ENCODE measurements around the gene TLCD3B. TPM values are rescaled to one million over a fixed set of nuclear protein-coding genes. Genes with fewer than 3 reads are reported as not detected.

Gene TLCD3B
- total RNA-seq, 1 experiment from 2014 or later, result 20.9 TPM

DNA sequence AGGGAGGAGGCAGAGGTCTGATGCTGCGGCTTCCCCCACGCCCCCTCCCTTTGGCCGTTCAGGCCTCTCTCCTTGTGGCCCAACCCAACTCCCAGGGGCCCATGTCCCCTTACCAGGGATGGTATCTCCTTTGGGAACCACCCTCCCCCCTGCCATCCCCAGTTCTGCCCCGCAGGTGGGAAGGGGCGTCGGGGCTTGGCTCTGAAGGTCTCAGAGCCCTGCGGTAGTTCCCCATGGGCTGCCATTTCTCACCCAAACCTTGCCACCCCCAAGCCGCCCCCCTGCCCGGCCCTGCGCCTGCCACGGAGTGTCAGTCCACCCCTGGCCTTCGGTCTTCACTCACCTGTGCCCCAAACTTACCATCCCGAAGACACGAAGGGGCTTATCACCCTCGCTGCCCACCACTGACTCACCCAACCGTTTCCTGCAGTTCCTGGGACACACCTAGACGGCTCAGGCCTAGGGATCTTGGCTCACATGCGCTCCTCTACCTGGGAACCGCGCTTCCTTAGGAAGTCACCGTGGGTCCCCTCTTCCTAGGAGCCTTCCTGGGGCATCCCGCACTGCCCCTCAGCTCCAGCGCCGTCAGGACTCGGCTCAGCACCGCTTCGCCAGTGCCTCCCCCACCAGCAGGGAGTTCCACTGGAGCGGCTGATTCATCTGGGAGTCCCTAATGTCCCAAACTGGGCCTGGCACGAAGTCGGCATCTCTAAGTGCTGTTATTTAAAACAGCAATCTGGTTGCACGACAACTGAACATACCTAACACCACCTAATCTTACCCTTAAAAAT lies 19.2 kb downstream of the TLCD3B start:
- no peak overlapping the region; the same call in 1 of the 2 replicates for H3K14ac ChIP-seq (ENCODE audit: insufficient read depth, low read length)
- peaks cover 16% of the 10 kb centered on the region for H3K23me2 ChIP-seq (ENCODE audit: insufficient read length, low read depth, low read length, poor library complexity, severe bottlenecking)
- H2BK15ac ChIP-seq (ENCODE audit: low read depth, low read length), result no peak overlapping the region
- H2BK5ac ChIP-seq (ENCODE audit: insufficient read length, low read length), result no peak overlapping the region
- Mint-ChIP-seq H3K9me3 (no peaks in the 10 kb centered on the region), H3K36me3 (ENCODE audit: insufficient read depth in 1 of 3, low read depth in 3 of 3) (peaks cover 0 to 4% (median 0%) of the 10 kb centered on the region in 3 experiments; a peak in 3 of 7 replicates), H3K27me3 (ENCODE audit: low read depth) (peaks cover 38% of the 10 kb centered on the region), H3K4me3 (peak overlapping the region; percentile 69 to 88), H3K4me1 (peaks cover 9 to 22% of the 10 kb centered on the region in 2 experiments), H3K27ac (no peak overlapping the region)
- H3K4me2 ChIP-seq (ENCODE audit: insufficient read depth, insufficient read length, low read length), result peak overlapping the region; percentile 91
- no peak overlapping the region for H3K56ac ChIP-seq (ENCODE audit: insufficient read length, low read depth, low read length)
- no peak overlapping the region for H3K18ac ChIP-seq (ENCODE audit: insufficient read length, low read depth, low read length)
- H3K27me3 ChIP-seq (ENCODE audit: insufficient read depth, low read length), result no peaks in the 10 kb centered on the region
- H4K20me1 ChIP-seq (ENCODE audit: control insufficient read depth, insufficient read depth, insufficient read length), result no peaks in the 10 kb centered on the region
- H2AFZ ChIP-seq (ENCODE audit: low read length), result no peak overlapping the region
- H3K4me1 ChIP-seq (ENCODE audit: insufficient read depth, low read length), result no peaks in the 10 kb centered on the region; the same call in 1 of the 2 replicates
- no peak overlapping the region for H2AK5ac ChIP-seq (ENCODE audit: insufficient read length, low read length)
- no peaks in the 10 kb centered on the region for H3K79me2 ChIP-seq (ENCODE audit: insufficient read depth, low read length)
- no peak overlapping the region for H4K5ac ChIP-seq (ENCODE audit: insufficient read length, low read depth, low read length)
- H3K23ac ChIP-seq (ENCODE audit: insufficient read length, low read depth, low read length), result no peak overlapping the region
- DNase-seq, result peak; percentile 44
- H3K9ac ChIP-seq (ENCODE audit: extremely low read depth, insufficient read length, low read length), result no peak overlapping the region
- no peak overlapping the region for H3K4ac ChIP-seq (ENCODE audit: low read depth, low read length)
- H3K9me3 ChIP-seq (ENCODE audit: control insufficient read depth, low read depth, low read length), result no peaks in the 10 kb centered on the region
- no peak overlapping the region for H2BK120ac ChIP-seq (ENCODE audit: low read depth, low read length, poor library complexity, severe bottlenecking)
- no peak overlapping the region for H3K27ac ChIP-seq (ENCODE audit: insufficient read length, low read depth, low read length)
- H2BK12ac ChIP-seq (ENCODE audit: insufficient read length, low read depth, low read length), result no peak overlapping the region
- no peak overlapping the region for H2BK20ac ChIP-seq (ENCODE audit: low read depth, low read length, poor library complexity, severe bottlenecking)
- TF ChIP-seq CTCF (conservative IDR thresholded peaks at IDR 0.05), result no peak
- no CpG with 5 or more reads among the region's 31 CpGs for WGBS (ENCODE audit: extremely low coverage, insufficient read length, low lambda C conversion rate)
- no peak overlapping the region for H4K91ac ChIP-seq (ENCODE audit: insufficient read length, low read depth, low read length)
- H3K79me1 ChIP-seq (ENCODE audit: insufficient read depth, low read depth, low read length, poor library complexity, severe bottlenecking), result no peaks in the 10 kb centered on the region
- no peak overlapping the region for H3T11ph ChIP-seq (ENCODE audit: low read length)
- H4K8ac ChIP-seq (replicated peaks; ENCODE audit: insufficient read length, low read depth, low read length), result no peak overlapping the region

Measured in H9 (cell line).